Inflammatory macrophage (primary cell): ENCODE measurements around the gene RND1.

Source experiments
- DNase-seq, 2 donors: peaks; one replicate each; pipeline ENCODE4 v3.0.0-alpha.2; 2020 to 2022

Gene RND1

DNA sequence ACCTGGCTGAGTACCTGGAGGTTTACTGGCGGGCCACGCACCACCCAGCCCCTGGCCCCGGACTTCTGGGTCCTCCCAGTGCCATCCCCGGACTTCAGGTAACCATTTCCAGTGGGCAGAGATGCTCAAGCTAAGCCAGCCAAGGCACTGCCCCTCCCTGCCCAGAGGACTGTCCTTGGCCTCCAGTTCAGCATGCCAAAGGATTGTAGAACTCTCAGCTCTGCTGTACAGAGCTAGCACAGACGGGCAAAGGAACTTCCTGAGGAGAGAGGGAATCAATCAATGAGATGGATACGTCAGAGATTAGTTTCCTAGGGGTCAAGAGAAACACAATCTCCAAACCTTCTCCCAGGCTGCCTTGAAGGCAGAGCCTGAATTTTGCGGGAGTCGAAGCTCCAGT, 38.6 kb downstream of the RND1 start:
- no peak for DNase-seq

DNA sequence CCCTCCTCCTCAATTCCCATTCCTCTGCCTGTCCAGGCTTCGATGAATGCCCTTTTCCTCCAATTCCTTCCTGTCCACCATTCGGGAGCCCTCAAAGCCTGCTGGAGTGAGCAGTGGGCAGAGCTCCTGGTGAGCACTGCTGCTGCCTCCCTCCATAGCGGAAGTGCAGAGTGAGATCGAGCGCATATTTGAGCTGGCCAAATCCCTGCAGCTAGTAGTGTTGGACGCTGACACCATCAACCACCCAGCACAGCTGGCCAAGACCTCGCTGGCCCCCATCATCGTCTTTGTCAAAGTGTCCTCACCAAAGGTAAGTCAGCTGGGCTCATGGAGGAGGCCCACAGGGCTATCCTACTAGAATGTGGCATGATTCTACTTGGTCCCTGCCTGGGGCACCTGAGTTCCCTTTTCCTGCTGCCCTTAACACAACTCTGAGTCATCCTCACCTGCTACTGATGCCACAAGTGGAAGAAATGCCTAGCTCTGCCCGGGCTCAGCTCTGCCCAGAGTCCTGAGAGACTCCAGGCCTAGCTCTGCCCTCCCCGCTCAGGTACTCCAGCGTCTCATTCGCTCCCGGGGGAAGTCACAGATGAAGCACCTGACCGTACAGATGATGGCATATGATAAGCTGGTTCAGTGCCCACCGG, 39.3 kb downstream of the RND1 start:
- DNase-seq = no peak

DNA sequence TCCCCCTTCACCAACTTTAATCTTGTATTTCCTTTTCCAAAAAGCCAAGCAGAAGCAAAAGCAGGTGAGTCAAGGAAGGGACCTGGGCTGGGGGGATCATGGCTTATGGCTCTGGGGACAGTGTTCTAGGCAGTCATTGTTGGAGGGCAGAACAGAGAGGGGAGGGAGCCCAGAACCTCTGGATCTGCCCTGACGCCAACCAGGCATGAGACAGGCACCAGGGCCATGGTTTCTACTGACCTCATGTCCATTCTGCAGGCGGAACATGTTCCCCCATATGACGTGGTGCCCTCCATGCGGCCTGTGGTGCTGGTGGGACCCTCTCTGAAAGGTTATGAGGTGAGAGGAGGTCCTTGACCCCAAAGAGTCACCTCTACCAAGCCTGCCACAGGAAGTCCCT, 40.8 kb downstream of the RND1 start:
- no peak for DNase-seq

DNA sequence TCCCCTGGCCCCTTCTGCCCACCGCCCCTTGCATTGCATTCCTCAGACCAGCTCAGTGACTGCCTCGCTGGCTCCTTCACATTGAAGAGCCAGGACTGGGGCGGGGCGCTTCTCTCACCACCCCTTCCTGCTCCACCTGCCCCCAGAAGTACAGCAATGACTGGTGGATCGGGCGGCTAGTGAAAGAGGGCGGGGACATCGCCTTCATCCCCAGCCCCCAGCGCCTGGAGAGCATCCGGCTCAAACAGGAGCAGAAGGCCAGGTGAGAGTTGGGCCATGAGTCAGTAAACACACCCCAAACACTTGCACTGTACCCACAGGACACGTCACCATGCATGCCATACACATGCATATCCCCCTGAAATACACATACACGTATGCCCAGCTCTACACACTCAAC, 41.6 kb downstream of the RND1 start:
- DNase-seq = no peak

DNA sequence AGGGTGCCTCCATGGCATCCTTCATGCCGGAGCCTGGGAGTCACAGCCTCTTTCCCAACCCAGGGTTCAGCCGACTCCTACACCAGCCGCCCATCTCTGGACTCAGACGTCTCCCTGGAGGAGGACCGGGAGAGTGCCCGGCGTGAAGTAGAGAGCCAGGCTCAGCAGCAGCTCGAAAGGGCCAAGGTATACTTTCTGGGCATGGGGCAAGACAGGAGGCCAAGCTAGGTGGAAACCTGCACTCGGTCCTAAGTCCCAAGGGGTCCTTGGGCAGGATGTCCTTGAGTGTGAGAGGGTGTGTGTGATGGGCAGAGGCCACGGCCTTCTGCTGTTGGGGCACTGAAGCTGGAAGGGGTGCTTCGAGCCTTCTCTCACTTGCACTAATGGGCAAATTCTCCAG, 42.4 kb downstream of the RND1 start:
- DNase-seq = no peak

DNA sequence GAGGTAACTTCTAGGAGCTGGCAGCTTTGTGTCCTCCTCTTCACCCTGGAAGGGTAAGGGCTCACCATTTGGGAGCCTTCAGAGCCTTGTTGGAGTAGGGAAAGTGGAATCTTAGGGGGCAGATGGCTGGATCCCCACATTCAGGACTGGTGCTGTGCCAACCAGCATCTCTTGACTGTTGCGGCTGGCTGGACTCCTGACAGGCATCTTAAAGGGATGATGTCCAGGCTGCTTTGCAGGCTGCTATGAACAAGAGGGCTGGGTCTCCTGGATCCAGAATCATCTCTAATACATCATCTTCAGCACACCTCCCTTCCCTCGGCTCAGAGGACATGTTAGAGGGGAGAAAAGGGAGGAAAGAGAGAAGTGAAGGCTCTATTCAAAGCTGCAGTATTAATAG, 43.0 kb downstream of the RND1 start:
- DNase-seq = no peak

DNA sequence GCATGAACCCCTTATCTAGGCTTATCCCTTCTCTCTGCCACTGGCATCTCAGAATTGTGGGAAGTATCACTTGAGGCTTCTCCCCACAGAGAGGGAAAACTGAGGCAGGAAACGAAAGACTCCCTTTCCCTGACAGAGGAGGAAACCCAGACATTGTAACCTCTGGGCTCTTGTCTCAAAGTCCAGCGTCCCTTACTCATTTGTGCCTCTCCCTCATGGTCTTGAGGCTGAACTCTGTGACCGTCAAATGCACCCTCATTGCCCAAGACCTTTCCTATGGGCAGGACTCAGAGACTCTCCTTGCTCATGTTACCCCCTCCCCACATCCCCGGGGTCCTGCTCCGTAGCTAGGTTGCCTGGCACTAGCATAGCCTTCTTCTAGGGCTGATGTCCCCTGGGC, 43.5 kb downstream of the RND1 start:
- no peak for DNase-seq

DNA sequence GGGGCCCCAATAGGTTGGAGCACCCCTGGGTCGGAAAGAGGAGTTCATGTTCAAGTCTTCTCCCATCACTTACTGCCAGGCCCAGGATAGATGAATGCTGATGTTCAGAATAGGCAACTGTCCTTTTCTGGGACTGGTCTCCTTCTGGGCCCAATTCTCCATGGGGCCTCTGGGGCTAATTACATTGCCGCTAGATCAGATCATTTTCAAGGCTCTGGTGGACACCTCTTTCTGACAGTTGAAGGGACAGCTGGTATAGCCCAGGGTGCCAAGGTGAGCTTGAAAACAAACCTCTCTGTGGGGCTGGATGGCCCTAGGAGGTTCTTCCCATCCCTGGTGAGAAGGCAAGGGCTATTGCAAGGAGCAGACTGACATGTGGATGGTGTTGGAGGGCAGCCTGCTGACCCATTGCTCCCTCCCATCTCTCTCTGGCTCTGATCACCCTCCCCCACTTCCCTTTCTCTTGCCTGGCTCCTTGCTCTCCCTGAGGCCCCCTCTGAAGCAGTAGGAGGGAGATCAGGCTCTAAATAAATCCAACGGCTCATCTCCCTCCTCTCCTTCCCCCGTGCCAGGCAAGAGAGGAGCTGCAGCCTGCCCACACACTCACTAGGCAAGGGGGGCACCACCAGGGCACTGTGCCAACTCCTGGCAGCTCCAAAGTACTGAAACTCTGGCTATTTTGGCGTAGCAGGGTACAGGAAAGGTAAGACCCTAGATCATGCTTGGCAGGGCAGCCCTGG, 45.5 kb downstream of the RND1 start:
- DNase-seq = peak; percentile 17 to 51

DNA sequence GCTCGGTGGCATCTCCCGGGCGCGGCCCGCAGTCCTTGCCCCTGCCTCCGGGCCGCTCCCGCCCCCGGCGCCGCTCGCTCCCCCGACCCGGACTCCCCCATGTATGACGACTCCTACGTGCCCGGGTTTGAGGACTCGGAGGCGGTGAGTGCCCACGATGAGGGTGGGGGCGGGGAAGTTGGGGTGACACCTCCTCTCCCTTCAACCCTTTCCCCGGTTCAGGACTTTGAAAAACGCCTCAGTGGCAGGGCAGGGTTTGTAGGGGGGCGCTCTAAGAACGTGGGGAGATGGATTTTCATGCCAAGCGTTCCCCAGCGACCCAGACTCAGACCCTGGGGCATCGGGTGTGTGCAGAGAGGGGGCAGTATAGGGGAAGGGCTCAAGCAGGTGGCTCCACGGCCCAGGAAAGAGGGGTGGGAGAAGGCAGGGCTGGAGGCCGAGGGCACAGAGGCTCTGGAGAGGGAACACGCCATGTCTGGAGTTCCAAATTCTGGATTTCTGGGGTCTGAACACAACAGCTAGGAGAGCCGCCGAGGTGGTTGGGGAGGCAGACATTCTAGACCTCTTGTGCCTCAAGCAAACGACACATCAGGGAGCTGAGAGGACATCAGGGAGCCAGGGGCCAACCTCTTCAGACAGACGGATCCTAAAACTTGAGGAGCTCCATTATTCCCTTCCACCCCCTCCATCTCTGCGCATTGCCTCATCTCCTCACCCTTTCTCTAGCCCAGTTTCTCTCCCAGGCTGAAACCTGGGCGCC, 46.7 kb downstream of the RND1 start:
- no peak for DNase-seq

DNA sequence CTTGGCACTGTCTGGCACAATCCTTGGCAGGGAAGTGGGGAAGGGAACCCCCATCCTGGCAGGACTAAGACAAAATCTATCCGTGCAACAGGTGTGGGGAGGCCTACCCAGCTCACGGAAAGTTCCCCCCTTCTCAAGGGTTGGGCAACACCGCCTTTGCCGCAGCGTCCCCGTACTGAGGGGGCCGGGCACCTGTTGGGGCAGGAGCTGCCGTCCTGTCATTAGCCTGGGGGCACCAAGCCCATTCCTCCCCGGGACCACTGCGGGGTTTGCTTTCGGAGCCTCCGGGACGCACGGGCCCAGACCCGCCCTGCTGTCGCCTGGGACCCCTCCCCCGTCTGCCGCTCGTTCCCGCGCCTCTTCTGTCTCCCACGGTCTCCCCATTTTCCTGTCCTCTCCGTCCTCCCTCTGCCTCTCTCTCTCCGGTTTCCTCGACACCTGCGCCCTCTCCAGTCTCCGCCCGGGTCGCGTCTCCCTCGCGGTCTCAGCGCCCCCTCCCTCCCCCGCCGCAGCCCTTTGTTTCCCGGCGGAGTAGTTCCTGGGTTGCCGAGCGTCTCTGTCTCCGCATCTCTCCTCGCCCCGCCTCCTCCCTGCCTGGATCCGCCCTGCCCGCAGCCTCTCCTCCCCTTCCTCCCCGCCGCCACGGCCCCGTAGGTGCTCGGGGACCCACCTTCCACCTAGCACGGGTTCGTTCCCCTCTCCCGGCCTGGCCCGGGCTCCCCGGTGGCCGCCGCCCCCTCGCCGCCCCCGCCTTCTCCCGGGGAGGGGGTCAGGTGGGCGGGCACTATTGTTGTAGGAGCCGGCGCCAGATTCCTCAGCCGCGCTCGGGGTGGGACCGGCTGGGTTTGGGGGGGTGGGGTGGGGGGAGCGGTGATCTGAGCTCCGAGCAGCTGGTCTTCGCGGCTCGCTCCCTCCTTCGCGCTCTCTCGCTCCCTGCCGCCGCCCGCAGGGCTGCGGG, 47.5 kb downstream of the RND1 start, which contains the start of gene CACNB3:
CACNB3 (plus strand) TSS at position 624 of the 958 bp plus-strand sequence. CDS start 434 bp downstream, outside the sequence.
- DNase-seq = peak; percentile 4 to 27

DNA sequence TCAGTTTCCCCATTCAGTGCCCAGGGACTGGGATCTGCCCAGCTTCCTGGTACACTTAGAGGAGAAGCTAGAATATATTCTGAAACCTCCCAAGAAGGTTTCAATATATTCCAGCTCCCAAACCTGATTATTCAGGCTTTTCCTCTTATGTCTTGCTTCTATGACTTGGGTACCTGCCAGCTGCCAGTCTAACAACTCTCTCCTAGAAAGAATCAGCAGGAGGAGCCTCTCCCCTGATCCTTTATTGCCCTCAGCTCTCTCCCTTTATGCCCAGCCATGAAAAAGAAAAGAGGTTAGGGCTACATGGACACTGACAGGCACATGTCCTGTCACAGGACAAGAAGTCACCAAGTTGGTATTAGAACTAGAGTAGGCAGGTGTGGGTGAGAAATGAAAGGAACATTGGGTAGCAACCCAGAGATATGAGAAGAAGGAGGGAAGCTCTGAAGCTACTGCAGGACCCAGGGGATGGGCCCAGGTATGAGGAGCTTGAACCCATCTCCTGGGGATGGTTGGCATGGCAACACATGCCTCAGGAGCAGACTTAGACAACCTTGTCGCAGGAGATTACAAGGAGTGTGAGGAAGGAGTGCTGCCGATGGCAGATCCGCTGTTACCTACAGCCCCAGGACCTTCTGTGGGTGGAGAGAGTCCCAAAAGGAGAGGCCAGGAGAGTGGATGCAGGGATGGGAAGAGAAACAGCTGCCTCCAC, 49.4 kb downstream of the RND1 start:
- no peak for DNase-seq

DNA sequence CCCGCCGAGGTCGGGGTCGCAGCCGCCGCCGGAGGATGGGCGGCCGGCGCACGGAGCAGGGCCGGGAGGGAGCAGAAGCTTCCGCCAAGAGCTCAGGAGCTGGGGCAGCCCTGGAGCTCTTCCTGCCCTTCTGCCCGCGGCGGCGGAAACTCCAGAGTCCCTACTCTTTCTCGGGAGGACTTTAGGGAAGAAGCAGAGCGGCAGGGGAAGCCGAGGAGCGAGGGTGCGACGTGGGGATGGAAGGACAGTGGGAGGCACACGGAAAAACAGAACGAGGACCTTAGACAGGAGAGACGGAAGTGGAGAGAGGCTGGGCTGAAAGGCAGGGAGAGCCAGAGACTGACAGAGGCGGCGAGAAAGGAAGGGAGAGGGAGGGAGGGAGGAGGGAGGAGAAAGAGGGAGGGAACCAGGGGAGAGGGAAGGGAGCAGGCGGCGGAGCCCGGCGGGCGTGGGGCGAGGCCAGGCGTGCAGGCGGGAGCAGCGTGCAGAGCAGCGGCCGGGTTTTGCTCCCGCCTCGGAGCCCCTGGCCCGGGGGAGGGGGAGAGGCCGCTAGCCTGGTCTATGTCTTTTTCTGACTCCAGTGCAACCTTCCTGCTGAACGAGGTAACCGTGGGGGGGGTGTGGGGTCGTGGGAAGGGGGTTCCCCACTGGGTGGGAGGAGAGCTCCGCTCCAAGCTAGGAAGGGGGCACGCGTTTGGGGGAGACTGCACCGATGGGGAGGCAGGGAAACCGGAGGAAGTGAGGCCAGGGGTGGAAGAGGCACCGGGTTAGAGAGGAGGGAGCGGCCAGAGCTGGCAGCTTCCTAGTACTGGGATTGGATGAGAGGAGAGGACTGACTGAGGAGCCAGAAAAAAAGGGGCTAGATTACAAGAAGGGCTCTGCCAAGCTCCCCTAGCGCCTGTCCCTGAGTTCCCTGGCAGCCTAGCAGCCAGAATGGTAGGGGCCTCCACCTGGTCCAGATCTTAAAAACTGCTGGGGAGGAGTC, 50.3 kb downstream of the RND1 start:
- DNase-seq = peak; percentile 37 to 59

DNA sequence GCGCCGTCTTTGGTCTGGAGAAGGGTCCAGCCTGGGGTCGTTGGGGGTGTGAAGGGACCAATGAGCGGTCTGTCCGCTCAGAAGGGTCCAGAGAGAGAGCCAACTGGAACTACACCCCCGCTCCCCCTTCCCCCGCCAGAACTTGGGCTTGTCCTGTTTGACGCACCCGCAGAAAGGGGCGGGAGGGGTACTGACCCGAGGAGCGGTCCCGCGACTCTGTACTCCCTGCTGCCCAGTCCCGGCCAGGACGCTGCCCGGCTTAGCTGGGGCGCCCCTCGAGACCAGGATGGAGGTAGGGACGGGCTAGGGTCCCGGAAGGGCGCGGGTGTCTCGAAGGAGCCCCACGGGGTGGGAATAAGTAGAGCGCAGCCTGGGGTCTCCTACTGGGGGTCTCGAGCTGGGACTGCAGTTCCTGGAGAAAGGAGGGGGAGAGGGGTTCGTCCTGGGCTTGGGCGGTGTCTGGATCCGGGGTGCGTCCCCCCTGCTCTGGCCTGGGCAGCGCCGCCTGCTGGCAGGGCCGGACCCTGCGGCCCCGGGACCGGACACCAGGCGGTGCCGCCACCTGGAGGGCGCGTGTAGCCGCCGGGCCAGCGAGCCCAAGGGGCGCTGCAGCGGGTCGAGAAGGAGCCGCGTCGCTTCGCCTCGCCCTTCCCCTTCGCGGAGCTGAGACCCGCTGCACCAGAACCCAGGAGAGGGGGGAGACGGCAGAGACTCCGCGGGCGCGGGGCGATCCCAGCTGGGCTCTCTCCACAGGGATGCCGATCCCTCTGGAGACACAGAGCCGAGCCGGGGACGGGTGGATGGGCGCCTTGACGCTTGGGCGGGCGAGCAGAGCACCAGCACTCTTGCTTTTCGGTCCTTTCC, 51.2 kb downstream of the RND1 start:
- peak; percentile 75 to 77 for DNase-seq

DNA sequence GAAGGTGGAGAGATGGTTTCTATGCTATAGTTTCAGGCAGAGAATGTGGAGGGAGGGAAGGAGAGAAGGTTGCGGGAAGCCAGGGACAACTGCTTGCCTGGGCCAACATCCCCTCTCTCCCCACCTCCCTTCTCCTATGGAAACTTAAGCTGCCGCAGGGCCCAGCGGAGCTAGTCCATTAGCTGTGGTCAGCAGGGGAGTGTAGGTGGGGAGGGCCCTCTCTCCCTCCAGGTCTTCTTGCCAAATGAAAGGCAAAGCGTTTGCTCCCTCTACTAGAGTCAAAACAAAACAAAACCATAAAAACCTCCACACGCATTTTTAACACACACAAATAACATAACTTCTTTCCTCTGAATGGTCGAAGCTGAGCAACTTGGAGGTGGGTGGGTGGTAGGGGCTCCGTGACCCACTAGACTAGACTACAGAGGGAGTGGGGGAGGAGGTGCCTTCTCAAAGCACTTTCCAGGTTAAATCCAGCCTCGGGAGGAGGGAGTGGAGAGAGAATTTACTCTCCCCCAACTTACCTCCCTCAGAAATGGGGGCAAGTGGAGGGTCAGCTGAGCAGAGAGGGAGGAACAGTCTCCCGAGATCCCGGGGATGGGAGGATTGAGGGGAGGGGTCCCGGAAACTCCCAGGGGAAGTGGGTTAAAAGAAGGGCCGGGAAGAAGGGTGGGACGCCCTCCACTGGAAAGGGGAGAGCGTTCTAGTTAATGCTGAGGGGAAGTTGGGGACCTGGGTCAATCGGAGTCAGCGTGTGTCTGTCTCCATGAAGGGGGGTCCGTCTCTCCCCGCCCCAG, 52.0 kb downstream of the RND1 start:
- DNase-seq = no peak

DNA sequence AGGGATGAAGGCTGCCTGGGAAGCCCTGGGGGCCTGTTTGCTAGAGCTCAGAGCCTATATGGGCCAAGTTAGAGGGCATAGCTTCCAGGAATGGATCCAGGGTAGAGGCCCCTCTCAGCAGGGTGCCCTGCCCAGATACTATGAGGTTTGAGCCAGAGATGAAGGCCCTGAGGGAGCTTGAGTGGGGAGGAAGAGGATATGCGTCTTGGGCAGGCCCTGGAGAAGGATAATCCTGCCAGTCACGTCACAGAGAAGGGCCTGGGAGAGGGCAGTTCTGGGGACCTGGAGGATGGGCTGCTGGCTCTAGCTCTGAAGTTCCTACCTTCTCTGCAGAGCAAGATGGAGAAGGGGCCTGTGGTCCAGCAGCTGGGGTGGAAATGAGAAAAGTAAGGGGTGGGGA, 53.3 kb downstream of the RND1 start:
- no peak for DNase-seq

DNA sequence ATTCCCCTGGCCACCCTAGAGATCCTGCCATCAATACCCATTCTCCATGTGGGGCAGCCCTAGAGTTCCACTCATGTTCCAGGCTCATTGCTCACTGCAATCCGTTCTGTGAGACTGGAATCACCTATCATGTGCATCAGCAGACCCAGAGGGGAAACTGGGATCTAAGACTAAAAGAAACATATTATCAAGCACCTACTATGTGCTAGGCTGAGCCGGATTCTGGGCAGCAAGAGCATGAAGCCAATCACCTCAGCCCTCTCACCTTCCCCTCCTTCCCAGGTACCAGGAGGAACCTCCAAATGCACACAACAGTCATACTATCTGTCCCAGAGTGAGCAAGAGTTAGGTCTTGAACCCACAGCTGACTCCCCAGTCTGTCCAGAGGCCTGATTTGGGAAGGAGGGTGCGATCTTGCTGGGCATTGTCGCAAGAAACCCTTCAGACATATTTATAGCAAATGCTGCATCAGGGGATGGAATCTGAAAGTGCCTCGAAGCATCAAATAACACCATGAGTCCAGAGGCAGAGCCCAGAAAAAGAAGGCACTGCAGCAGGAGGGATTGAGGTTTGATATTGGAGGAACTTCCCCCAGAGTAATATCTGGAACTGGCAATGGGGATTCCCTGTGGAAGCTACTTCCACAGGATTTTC, 54.1 kb downstream of the RND1 start:
- no peak for DNase-seq

DNA sequence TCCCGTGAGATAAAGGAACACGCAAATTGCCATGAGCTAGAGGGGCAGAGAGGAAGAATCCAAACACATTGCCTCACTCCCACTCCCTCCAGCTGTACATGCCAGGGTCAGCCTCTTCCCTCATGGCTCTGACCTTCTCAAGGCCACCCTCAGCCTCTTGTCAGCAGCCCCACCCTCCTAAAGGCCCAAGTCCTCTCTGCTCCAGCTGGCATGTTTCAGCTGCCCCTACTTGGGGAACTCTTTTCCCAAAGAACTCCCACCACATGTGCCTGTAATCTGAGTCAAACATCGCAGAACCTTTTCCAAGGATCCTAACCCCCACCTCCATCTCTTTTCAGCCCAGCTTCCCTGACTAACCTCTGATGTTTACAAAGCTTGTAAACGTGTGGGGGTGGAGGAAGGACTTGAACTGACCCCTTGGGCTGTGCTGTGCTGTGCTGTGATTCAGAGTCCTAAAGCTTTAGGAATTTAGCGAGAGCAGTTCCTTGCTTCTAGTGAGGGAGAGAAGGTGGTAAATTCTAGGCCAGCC, 54.7 kb downstream of the RND1 start:
- peak in 1 of 2 donors; percentile 7 for DNase-seq

DNA sequence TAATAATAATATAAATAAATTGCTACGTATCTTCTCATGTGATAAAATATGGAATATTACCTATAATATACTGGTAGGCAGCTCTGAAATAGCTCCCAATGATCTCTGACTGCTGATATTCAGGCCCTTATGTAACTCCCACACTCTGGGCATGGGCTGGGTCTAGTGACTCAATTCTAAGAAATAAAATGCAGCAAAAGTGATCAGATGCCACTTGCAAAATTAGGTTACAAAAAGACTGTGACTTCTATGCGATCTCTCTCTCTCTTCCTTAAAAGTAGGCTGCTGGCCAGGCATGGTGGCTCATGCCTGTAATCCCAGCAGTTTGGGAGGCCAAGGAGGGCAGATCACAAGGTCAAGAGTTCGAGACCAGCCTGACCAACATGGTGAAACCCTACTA, 57.7 kb downstream of the RND1 start:
- peak; percentile 43 to 74 for DNase-seq
